Endothelial cell of hepatic sinusoid (primary cell): ENCODE measurements around the gene IDI1.
"Not testable (repeated sequence)": the region's sequence is repeated elsewhere in the genome, so short reads cannot be mapped to it uniquely, and the experiment has no call there.

Experiments
- in situ Hi-C: cut with HindIII; loops from 2 replicates; pipeline ENCODE4 v1.10.0; 2017; ENCODE audit warnings: low sequenced_read_pairs

The IDI1 gene

DNA sequence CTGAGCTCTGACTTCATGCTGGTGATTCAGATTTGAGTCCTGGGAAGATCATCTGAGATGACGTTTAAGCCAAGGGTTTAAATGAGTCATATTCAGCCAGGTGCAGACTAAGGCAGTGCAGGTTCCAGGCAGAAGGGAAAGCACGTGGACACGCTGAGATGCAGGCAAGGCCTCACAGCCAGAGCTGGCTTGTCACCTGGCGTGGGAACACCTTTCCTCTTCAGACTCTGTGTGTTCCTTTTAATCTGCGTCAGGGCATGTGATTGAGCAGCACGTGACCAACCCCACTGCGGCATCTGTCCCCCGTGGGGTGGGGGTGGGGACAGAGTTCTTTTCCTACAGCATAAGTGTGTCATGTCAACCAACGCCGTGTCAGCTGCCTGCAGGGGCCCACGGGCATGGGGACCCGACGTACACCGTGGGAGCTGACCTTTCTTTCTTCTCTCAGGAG, 12.6 kb downstream of the IDI1 start:
- in situ Hi-C loops = no loop called here

GRCh38 chr10:1035201-1035600, 13.7 kb downstream of the IDI1 start:
- in situ Hi-C loops = no loop called here

DNA sequence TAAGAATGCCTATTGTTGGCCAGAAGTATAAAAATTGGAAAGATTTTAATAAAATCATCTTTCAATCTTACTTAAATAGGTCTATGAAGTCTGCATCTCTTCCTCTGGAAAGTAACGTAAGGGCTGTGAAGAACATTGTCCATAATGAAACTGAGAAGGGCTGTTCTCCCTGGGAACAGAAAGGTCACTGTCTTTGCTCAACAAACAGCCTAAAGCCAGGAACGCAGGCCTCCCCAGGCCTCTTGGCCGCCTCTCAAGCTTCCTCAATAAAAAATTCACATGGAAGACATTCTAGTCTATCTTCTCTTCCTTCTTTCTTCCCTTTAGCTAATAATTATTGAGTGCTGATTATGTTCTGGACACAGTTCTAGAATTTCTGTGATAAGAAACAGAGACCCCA, 14.2 kb downstream of the IDI1 start:
- in situ Hi-C loops = no loop called here

DNA sequence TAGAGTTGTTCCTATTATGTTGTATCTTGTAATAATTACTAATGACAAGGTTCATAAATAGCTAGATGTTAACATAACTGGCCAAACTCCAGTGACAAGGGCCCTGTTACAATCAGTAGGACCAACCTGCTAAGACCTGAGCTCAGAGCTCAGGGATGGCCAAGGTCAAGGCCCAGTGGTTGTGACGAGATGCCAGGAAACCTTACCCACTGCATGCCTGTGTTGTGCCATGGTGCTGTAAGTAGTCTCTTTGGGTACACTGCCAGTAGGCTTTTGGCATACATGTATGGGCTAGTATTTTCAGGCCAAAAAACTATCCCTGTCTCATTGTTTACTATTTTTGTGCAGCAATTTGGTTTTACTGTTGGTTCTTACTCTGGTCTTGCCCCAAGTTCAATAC, 15.3 kb downstream of the IDI1 start:
- in situ Hi-C loops = no loop called here

GRCh38 chr10:1029838-1030237, 19.1 kb downstream of the IDI1 start:
- in situ Hi-C loops = no loop called here

GRCh38 chr10:1026578-1026977, 22.3 kb downstream of the IDI1 start:
- in situ Hi-C loops = no loop called here

GRCh38 chr10:1025683-1026082, 23.2 kb downstream of the IDI1 start, which contains the start of gene IDI2:
IDI2 (minus strand) TSS chr10:1025859; CDS start chr10:1024723, 1,136 bp downstream.
- in situ Hi-C loops = no loop called here

DNA sequence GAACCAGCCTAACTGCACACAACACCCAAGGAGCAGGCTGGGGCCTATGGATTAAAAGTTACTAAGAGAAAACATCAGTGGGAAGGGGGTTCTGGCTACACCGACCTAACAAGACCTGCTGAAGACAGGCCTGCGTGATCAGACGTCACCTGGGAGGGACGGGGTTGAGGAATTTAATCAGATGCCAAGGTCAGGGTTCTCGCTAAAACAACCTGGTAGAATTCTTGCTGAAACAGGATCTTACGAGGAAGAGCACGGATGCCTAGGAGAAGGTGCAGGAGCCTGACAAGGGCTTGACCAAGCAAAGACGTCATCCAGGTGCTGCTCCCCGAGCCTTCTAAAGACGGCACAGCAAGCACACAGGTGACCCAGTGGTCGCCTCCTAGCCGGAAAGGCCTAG, 24.8 kb downstream of the IDI1 start:
- in situ Hi-C loops = no loop called here

- in situ Hi-C loops = no loop called here
Observed at GRCh38 chr10:1022413-1022812, 26.5 kb downstream of the IDI1 start.

DNA sequence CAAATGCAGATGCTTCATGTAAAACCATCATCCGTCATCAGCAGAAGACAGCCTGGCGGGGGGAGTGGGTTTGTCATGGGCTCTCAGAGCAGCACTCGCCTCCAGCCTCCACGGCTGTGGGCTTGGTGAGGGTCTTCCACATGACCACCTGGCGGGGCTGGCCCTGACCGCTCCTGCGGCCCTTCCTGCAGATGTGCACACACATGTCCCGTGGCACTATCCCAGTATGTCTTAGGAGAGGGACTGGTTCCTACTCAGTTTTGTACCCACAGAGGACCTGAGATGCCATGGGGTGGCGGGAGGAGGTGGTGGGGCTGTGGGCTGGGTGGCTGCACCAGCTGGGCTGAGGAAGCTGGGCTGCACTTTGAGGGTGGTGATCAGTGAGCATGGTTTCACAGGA, 28.0 kb downstream of the IDI1 start:
- in situ Hi-C loops = no loop called here

DNA sequence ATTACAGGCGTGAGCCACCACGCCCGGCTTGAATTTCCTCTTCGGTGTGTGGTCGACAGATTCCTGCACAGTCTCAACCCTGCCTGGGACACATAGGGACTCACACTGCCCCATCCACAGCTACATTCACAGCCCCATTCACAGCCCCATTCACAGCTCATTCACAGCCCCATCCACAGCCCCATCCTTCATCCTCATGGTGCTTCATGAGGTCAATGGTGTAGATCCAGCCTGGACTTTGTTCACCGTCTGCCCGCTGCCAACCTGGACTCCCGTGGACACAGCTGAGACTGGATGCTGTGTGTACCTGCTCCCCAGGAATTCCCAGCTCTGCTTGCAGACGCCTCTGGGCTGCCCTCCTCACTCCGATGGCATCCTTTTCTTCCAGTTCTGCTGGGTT, 28.5 kb downstream of the IDI1 start:
- in situ Hi-C loops = no loop called here

DNA sequence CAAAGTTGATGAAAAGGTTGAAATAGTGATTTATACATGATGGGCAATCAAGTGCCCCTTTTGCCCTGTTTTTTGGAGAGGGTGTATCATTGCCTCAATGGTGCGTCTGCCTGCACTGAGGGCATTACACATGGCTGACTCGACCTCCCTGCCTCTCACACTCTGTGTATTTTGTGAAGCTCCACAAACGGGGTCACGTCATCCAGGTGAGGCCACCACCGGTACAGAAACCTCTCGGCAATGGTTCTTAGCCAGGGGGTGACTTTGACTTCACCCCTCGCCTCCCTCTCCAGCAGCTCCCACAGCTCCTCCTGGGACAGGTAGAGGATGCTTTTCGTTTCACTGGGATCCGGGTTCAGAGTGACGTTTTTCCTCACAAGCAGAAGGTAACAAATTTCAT, 29.6 kb downstream of the IDI1 start:
- in situ Hi-C loops = no loop called here

DNA sequence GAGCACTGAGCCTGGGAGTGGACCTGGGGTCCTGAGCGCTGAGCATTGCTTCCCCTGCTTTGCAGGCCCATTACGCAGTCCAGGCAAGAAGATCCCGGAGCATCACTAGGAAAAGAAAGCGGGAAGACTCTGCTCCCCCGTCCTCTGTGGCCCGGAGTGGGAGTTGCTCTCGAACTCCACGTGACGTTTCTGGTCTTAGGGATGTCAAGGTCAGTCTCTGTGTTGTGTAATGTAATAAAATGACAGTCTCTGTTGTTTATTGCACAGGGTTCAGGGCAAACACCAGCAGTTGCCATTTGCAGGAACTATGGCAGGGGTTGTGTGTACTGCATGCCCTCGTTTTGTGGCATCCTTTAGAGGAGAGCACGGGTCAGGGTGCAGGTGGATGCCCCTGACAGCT, 33.2 kb downstream of the IDI1 start:
- in situ Hi-C loops = no loop called here

DNA sequence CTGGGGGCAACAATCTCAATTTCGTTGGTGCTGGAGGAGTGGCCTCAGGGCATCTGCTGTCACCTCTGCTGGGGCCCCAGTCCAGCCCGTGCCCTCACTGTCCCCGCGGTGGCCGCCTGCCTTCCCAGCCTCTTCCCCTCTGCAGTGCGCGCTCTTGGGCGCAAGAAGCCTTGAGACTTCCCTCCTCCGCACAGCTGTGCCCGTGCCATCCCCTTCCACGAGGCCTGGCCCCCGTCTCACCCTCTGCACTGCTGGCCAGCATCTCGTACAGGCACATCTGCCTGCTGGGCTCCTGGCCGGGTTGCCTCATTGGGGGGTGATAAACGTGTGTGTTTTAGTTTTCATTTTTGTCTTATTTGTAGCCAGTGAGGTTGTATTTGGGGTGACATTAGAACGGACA, 37.2 kb downstream of the IDI1 start:
- in situ Hi-C loops = no loop called here

DNA sequence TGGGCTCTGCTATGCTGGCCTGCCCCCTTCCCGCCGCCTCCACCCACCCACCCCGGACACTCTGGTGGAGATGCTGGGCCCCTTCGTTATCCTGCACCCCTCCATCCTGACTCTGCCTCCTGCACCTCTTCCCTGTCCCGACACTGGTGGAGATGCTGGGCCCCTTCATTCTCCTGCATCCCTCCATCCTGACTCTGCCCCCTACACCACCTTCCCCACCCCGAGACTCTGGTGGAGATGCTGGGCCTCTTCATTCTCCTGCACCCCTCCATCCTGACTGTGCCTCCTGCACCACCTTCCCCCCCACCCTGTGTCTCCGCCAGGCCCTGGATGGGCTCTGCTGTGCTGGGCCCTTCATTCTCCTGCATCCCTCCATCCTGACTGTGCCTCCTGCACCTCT, 38.2 kb downstream of the IDI1 start:
- in situ Hi-C loops = no loop called here

DNA sequence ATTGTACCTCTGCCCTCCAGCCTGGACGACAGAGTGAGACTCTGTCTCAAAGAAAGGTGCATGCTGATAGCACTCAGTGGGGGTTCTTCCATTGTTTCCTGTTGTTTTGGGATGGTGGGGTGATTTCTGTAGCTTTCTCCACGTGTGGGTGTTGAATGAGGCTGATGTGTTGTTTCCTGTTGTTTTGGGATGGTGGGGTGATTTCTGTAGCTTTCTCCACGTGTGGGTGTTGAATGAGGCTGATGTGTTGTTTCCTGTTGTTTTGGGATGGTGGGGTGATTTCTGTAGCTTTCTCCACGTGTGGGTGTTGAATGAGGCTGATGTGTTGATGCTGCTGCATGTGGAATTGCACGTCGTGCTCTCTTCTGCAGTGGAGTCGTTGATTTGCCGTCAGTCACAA, 39.0 kb downstream of the IDI1 start:
- in situ Hi-C loops = not testable (repeated sequence)

GRCh38 chr10:1009071-1009494, 39.8 kb downstream of the IDI1 start:
- in situ Hi-C loops = no loop called here

GRCh38 chr10:1007583-1007982, 41.3 kb downstream of the IDI1 start:
- in situ Hi-C loops = no loop called here

- in situ Hi-C loops = no loop called here
Observed at GRCh38 chr10:1006573-1006972, 42.3 kb downstream of the IDI1 start.

GRCh38 chr10:1003884-1004670, 44.8 kb downstream of the IDI1 start:
- in situ Hi-C loops = no loop called here

DNA sequence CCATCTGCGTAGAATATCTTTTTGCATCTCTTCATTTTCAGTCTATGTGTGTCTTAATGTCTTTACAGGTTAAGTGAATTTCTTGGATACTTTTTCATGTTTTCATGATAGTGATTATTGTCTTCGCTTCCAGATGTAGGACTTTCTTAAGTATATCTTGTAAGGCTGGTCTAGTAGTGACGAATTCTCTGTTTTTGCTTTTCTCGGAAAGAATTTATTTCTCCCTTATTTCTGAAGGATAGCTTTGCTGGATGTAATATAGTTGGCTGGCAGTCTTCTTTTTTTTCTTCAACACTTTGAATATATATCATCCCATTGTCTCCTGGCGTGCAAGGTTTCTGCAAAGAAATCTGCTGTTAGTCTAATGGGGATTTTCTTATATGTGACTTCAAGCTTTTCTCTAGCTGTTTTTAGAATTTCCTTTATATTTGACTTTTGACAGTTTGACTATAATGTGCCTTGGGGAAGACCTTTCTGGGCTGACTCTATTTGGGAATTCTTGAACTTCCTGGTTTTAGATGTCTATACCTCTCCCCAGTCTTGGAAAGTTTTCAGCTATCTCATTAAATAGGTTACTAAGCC, 46.4 kb downstream of the IDI1 start:
- in situ Hi-C loops = no loop called here

DNA sequence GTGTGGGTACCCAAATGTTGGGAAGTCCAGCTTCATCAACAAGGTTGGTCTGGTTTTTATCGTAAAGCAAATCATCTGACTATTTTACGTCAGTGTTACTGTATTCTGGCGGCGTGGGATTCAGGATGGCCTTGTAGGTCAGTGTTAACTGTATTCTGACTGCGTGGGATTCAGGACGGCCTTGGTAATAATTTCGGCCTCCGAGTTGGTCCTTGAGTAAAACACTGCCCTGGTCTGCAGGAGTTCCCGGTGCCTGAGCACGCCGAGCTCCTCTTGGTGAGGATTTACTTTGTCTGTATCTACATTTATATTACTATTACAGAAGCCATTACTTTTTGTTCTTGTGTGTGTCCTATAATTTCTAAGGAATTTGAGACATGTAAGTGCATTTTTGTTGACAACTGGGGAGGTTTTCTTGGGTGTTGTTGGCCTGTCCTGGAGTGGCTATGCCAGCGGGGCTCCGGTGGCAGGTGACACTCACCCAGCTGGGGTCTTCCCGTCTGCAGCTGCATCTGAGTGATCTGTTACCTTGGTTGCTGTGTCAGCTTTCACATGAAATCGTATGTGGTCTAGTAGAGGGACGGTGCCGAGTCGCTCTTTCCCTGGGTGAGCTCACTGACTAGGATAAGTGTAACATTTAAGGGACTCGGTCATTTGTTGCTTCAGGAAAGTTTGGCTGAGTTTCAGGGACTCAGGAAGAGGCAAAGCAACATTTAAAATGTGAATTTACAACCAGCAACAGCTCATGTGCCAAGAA, 51.5 kb downstream of the IDI1 start:
- in situ Hi-C loops = no loop called here
